ENCODE data around the gene CIRBP.

CIRBP gene

GRCh38 chr19:1268226-1269064 is 687 bp upstream of the CIRBP start:
- DNase-seq (ENCODE audit: low spot score): no peak

GRCh38 chr19:1269478-1270212 is 513 bp downstream of the CIRBP start:
- peak; percentile 86 for DNase-seq (ENCODE audit: low spot score)

DNA sequence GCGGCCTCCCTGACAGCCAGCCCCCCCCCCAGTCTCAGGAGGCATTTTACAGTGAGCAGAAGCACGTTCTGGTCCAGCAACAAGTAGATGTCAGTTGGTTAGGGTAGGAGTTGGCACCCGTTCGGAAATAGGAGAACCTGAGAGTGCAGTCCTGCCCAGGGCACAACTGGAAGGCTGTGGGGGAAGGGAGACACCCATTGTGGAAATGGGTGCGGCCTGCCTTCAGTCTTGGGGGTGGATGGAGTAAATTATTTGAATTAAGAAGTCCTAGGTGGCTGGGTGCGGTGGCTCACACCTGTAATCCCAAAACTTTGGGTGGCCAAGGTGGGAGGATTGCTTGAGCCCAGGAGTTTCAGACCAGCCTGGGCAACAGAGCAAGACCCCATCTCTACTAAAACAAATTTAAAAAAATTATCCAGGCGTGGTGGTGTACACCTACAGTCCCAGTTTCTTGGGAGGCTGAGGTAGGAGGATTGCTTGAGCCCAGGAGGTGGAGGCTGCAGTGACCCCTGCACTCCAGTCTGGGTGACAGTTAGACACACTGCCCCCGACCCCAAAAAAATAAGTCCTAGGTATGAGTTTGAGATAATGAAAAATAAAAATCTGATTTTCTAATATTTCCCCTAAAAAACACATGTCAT is 1.2 kb downstream of the CIRBP start:
- DNase-seq (ENCODE audit: low spot score): no peak

GRCh38 chr19:1270854-1271527 is 1.9 kb downstream of the CIRBP start:
- DNase-seq (ENCODE audit: low spot score): peak; percentile 30

GRCh38 chr19:1271528-1272422 is 2.6 kb downstream of the CIRBP start:
- DNase-seq (ENCODE audit: low spot score): peak; percentile 24

DNA sequence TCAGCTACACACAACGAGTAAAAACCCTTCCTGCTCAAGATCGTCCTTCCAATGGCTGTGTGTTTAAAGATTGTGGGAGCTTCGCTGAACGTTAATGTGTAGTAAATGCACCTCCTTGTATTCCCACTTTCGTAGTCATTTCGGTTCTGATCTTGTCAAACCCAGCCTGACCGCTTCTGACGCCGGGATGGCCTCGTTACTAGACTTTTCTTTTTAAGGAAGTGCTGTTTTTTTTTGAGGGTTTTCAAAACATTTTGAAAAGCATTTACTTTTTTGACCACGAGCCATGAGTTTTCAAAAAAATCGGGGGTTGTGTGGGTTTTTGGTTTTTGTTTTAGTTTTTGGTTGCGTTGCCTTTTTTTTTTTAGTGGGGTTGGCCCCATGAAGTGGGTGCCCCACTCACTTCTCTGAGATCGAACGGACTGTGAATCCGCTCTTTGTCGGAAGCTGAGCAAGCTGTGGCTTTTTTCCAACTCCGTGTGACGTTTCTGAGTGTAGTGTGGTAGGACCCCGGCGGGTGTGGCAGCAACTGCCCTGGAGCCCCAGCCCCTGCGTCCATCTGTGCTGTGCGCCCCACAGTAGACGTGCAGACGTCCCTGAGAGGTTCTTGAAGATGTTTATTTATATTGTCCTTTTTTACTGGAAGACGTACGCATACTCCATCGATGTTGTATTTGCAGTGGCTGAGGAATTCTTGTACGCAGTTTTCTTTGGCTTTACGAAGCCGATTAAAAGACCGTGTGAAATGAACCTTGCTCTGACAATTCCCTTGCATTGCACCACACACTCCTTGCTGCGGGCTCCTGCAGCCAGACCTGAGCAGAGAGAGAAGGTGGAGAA is 3.5 kb downstream of the CIRBP start:
- no peak for DNase-seq (ENCODE audit: low spot score)

GRCh38 chr19:1273263-1274041 is 4.3 kb downstream of the CIRBP start:
- no peak for DNase-seq (ENCODE audit: low spot score)

GRCh38 chr19:1274081-1274851 is 5.1 kb downstream of the CIRBP start:
- DNase-seq (ENCODE audit: low spot score): no peak

DNA sequence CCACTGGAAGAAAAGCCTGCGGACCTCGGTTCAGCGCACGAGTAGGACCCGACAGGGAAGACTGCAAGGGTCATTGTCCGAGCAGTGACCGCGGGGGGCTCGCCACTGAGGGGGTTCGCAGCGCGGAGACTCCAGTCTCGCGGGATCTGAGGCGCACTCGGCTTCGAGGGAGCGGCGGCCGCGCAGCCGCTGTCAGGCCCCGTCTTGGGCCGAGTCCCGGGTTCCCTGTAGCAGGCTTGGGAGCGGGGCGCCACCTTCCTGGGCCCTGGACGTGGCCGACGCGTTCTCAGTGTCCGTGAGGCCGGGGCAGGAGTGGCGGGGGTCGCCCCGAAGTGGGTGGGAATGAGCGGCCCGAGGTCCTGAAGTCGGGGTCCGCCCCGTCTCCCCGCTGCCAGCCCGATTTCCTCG is 5.7 kb downstream of the CIRBP start:
- no peak for DNase-seq (ENCODE audit: low spot score)

GRCh38 chr19:1275260-1275975 is 6.3 kb downstream of the CIRBP start, which contains the start of gene FAM174C:
FAM174C (plus strand) TSS chr19:1275530; CDS start chr19:1275550, 20 bp downstream.
- peak; percentile 98 for DNase-seq (ENCODE audit: low spot score)

- no peak for DNase-seq (ENCODE audit: low spot score)
Measured at GRCh38 chr19:1275976-1276627, 7.0 kb downstream of the CIRBP start.

DNA sequence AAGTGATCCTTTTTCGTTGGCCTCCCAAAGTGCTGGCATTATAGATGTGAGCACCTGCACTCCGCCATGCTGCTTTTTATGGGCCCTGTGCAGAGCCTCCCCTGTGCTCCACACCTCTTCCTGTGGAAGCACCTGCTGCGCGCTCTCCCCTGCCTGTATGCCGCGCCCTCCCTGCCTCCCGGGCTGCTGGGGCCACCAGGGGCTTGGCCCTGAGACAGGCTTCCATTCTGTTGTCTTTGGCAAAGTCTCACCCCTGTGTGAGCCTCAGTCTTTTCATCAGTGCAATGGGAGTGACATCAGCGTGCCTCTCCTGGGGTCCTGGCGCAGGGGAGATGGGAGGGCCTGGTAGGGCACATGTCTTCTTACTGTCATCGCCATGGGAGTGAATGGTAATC is 7.5 kb downstream of the CIRBP start:
- DNase-seq (ENCODE audit: low spot score): no peak

DNA sequence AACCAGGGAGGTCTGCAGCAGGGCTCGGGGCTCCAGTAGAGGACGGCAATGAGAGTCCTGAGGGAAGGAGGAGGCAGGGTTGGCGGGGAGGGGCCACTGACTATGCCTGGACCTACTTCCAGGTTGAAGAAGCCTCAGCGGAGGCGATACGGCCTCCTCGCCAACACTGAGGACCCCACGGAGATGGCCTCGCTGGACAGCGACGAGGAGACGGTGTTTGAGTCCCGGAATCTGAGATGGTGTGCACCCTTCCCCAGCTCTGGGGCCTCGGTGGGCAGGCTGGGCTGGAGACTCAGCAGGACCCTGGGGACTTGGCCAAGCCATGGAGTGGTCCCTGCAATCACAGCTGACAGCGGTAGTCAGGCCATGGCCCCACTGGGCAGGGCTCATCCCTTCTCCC is 7.9 kb downstream of the CIRBP start:
- no peak for DNase-seq (ENCODE audit: low spot score)

GRCh38 chr19:1278074-1278473 is 8.9 kb downstream of the CIRBP start:
- DNase-seq (ENCODE audit: low spot score): no peak

GRCh38 chr19:1278713-1279660 is 9.9 kb downstream of the CIRBP start:
- no peak for DNase-seq (ENCODE audit: low spot score)

GRCh38 chr19:1279782-1280341 is 10.7 kb downstream of the CIRBP start:
- peak; percentile 83 for DNase-seq (ENCODE audit: low spot score)

Measured in kidney tubule cell (primary cell).